Left cardiac atrium (tissue), 4 donors: ENCODE data around the gene TRABD2B. TPM values are rescaled to one million over a fixed set of nuclear protein-coding genes. Genes with fewer than 3 reads are reported as not detected.

Experiments
- ATAC-seq, 2 donors: fragments of 200-7000 bp; cut with Tn5 transposase; one replicate each; pipeline ENCODE4 v1.9.1; 2020; ENCODE audit warnings: mild to moderate bottlenecking in 2 of 2, moderate library complexity in 2 of 2
- DNase-seq: peaks from one replicate; pipeline ENCODE4 v3.0.0-alpha.2; 2020
- intact Hi-C, 2 donors: fragments of 100-400 bp; cut with DNase I; formaldehyde crosslinking; loops; one replicate each; pipeline versions ENCODE4 v1.14.1 to v1.15.1; 2022 to 2023
- total RNA-seq, 2 donors: library from RNA; stranded (reverse); fragmentation: NEBNext Ultra II Directional; extraction: Animal tissue kit (Norgen Biotek cat#: 25700); gene quantifications; one replicate each; pipeline ENCODE4 v1.2.1, GENCODE V29; 2021
- donor health status: DM: no; HTN: yes; CAD: no.
- donor health status: DM: no; HTN: yes; CAD: no; lungs with severe emphysema.
- donor health status: DM: yes; HTN: yes; CAD: no.
- donor health status: Dilated cardiomyopathy.

The TRABD2B gene
- total RNA-seq, 2 donors from 2014 or later: 6.2 to 7.6 TPM

GRCh38 chr1:47849591-47850261, 147.5 kb downstream of the TRABD2B start:
- intact Hi-C loops: no loop called here
- ATAC-seq (peak in 1 of 2 donors; percentile 74), DNase-seq (no peak)

DNA sequence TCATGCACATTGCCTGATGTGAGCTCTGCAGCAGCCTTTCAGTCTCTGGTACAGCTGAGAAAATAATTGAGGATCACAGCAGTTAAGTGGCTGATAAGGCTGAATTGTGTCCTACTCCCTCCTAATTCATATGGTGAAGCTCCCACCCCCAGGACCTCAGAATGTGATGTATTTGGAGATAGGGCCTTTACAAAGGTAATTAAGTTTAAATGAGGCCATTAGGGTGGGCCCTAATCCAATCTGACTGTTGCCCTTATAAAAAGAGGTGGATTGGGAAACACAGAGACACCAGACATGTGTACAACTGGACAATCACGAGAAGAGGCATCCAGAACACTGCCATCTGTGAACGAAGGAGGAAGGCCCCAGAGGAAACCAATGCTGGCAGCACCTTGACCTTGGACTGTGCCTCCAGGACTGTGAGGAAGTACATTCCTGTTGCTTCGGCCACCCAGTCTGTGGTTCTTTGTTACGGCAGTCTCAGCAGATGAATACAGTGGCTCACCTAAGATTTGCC, 148.1 kb downstream of the TRABD2B start:
- intact Hi-C loops: no loop called here
- no peak for ATAC-seq

GRCh38 chr1:47847763-47848162, 149.4 kb downstream of the TRABD2B start:
- no peak for DNase-seq
- intact Hi-C loops: no loop called here

More for the DNA sequence above, 148.1 kb downstream of the TRABD2B start:
- no peak for DNase-seq

DNA sequence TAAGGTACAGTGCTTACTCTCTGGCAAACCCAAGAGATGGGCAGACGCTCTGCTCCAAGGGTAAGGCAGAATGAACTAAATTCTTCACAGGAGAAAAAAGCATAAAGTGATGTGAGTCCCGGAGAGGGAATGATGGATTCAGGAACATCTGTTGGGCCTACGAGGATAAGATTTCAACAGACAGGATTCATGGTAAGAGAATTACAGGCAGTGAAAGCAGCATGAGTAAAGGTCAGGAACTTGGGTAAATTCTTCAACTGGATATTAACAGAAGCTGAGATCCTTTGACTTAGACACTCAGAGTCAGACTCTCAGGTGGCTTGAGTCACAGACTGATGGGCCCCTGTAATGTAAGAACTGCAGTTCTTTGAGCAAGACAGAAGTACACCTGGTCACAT, 152.6 kb downstream of the TRABD2B start:
- ATAC-seq (no peak), DNase-seq (no peak)
- intact Hi-C loops: no loop called here

More at GRCh38 chr1:47847763-47848162, 149.4 kb downstream of the TRABD2B start:
- no peak for ATAC-seq

DNA sequence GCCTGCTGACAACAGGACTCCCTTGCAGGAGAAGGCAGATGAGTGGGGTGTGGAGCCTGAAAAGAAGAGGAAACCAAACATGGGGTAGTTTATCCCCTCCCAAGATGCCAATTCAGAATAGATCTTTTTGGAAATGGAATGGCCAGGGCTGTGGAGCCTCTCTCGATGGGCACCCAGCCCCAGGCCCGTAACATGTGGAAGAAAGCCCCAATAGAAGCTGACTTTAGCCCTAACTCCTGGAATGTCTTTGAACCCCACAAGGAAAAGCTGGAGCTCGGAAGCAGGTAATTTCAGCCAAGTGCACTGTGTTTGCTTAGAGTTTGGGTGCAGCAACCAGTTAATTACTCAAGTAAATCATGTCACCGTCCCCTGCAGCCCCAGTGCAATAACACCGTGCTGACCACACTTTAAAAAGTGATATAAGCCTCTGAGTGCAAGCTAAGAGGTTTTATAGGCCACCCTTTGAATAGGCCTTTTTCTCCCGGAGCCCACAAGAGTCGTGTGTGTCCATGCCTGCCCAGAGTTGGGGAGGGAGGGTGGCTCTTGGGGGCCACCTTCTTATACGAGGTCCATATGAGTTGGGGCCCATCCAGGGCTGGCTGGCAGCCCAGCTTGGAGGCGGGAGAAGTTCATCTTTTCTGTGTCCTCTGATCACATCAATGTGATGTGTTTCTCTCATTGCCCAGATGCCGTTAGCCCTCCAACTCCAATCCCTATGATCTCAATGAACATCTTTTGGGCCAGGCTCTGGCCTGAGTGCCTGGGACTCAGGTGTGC, 153.2 kb downstream of the TRABD2B start:
- ATAC-seq (no peak), DNase-seq (no peak)

GRCh38 chr1:47843059-47843458, 154.1 kb downstream of the TRABD2B start:
- ATAC-seq (no peak), DNase-seq (no peak)
- intact Hi-C loops: no loop called here

More for the DNA sequence above, 153.2 kb downstream of the TRABD2B start:
- intact Hi-C loops: no loop called here

DNA sequence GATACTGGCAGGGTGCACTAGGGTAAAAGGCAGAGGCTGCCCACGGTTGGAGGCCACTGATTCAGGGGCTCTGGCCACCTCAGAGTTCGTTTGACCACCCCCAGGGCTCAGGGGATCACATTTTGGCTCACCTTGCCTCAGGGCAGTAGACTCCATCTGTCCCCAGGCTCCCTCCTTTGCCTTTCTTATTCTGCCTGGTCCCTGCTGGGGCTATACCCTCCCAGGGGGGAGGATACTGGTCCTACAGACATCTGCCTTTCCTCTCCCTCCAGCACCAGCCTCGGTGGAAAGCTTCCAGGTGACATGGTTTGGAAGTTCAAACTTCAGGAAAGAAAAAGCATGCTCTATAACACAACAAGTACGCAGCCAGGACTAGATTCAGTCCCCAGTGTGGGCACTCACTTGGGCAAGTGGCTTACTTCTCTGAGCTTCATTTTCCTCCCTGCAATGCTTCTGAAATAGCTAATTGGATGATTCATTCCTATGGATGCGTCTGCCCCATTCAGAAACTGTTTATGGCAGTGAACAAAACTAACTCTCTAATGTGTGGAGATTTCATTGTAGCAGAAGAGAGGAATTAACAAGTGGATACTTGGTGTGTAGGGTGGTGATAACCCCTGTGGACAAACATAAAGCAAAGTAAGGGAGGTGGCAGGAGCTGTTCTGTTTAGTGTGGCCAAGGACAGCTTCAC, 154.8 kb downstream of the TRABD2B start:
- ATAC-seq: no peak
- DNase-seq: no peak
- intact Hi-C loops: no loop called here

GRCh38 chr1:47841356-47841755, 155.8 kb downstream of the TRABD2B start:
- DNase-seq (no peak), ATAC-seq (no peak)
- intact Hi-C loops: no loop called here

GRCh38 chr1:47840393-47841190, 156.6 kb downstream of the TRABD2B start:
- no peak for DNase-seq
- no peak for ATAC-seq
- intact Hi-C loops: no loop called here

DNA sequence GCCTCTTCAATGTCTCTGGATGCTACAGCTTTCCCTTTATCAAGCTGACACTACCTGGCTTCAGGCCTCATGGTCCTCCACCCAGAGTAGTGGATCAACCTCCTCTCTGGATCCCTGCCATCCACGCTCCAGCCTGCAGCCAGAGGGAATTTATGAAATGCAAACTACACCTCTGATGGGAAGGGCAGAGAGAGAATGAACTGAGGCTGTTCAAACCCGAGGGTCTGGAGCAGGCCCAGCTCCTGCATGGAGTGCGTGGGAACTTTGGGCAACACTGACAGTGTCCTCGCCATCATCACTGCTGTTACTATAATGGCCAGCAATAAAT, 157.8 kb downstream of the TRABD2B start:
- ATAC-seq (peak in 1 of 2 donors; percentile 39), DNase-seq (no peak)
- intact Hi-C loops: no loop called here

DNA sequence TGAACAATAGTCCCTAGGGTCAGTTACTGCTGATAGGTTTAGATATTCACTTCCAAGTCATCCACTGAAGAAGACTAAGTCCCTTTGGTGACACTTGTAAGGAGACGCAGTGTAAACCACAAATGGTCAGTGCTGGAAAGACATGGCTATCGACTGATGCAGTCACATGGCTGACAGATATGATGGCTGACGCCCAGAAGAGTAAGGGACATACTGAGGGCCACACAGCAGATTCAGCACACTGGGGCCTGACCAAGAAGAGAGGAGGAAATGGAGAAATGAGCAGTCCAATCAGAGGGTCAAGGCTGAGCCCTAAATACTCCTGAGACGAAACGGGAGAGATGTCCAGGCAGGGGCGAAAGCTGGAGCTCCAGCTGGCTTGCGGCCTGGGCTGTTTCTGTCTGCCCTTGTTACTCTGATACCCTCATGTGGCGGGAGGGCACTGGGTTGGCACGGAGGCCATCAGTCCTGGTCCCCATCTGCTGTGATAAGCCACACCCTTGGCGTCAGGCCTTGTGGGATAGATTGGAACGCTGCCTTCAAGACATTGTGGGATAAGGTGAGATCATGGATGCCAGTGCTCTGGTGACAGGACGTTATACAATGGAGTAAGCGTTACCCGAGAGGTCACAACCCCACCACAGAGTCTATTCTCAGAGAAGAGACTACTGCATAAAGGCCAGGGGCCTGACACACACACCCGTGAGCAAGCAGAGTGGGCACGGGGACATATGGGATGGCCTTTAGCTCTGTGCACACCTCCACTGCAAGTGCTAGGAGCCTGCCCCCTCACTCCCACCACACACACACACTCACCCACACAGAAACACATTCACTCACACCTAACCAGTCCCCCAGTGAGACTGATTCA, 158.4 kb downstream of the TRABD2B start:
- intact Hi-C loops: no loop called here
- ATAC-seq (peak in 1 of 2 donors; percentile 53), DNase-seq (no peak)

DNA sequence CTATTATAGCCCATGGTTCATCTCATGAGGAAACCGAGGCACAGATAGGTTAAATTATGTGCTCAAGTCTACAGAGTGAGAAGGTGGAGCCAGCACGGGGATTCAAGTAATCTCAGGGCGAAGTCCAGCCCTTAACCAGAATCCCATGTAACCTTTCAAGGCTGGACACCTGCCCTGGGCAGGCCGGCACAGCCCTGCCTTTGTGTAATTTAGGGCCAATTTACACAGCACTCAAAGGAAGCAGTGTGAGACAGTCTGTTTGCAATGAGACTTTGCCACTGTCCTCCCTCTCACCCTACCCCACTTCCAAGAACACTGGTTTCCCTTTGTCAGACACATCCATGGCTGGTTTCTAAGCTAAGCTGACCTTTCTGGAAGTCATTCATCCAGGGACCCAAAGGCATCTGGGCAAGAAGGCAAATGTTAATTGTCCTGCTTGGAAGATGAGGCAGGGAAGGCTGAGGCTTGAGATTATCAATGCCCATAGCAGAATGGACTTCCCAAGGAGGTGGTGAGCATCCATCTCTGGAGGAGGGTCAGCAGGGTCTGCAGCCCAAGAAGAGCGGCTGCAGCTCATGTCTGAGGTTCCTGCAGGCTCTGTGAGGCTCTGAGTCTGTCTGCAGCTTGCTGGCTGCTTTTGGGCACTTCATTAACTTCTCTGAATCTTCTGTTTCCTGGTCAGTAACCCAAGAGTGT, 159.2 kb downstream of the TRABD2B start:
- ATAC-seq (no peak), DNase-seq (no peak)
- intact Hi-C loops: no loop called here

GRCh38 chr1:47837056-47837830, 159.9 kb downstream of the TRABD2B start:
- intact Hi-C loops: no loop called here
- peak; percentile 52 to 80 for ATAC-seq
- no peak for DNase-seq

- ATAC-seq: no peak
- DNase-seq: no peak
- intact Hi-C loops: no loop called here
Observed at GRCh38 chr1:47835409-47835808, 161.8 kb downstream of the TRABD2B start.

GRCh38 chr1:47834326-47834725, 162.9 kb downstream of the TRABD2B start:
- no peak for ATAC-seq
- DNase-seq: no peak
- intact Hi-C loops: no loop called here

DNA sequence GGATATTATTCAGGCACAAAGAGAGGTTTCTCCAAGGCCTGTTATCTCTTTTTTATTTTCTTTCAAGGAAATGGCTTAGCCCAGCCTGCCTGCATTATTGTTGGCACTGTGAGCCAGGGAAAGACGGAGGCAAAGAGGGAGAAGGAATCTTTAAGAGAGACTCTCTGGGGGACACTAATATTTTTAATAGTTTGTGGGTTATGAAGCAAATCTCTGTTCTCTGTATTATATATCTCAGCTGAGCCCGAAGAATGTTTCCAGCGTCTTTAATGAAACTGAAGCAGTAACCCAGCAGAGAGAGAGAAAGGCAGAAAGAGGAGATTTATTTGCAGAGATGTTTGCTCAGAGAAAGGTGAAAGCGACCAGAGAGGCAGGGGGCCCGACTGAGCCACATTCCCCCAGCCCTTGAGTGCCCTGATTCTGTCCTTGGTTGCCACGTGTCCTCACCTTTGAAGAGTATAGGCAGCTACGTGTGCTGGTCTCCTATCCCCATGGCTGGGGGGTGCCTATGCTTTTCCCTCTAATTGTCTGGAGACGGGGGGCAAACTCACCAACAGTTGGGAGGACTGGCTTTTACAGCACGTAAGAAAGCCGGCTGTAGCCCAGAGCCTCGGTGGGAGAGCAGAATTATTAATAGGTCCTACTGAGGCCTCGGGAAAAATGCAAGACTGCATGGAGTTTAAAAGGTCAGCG, 166.4 kb downstream of the TRABD2B start:
- ATAC-seq: no peak
- no peak for DNase-seq
- intact Hi-C loops: no loop called here
